Fibroblast of lung (primary cell): ENCODE data around the gene CCDC12. TPM values are rescaled to one million over a fixed set of nuclear protein-coding genes. Genes with fewer than 3 reads are reported as not detected.
A peak's percentile ranks its signal among the peaks of the same experiment; 100 is the strongest.

Experiments used
- DNase-seq, 2 donors: peaks; one replicate each; pipeline versions ENCODE4 v3.0.0 to v3.0.0-alpha.2; 2010; ENCODE audit warnings: low read depth in 2 of 2
- H2AFZ ChIP-seq: 2 replicates; pipeline ENCODE4 v1.5.1; 2012; ENCODE audit warnings: low read length, control low read depth, inconsistent platforms
- H3K27ac ChIP-seq: 2 replicates; pipeline ENCODE4 v1.5.1; 2011; ENCODE audit warnings: low read length, control low read depth; ENCODE audit not compliant: insufficient read depth
- H3K27me3 ChIP-seq: 2 replicates; pipeline ENCODE4 v1.5.1; 2011; ENCODE audit warnings: mild to moderate bottlenecking, low read length; ENCODE audit not compliant: control insufficient read depth, insufficient read depth
- H3K36me3 ChIP-seq: 2 replicates; pipeline ENCODE4 v1.5.1; 2011; ENCODE audit warnings: low read length; ENCODE audit not compliant: control insufficient read depth, insufficient read depth
- H3K4me1 ChIP-seq: 2 replicates; pipeline ENCODE4 v1.5.1; 2011; ENCODE audit warnings: low read length; ENCODE audit not compliant: control insufficient read depth, insufficient read depth; ENCODE audit errors: extremely low read depth
- H3K4me2 ChIP-seq: 2 replicates; pipeline ENCODE4 v1.5.1; 2011; ENCODE audit warnings: low read length, control low read depth; ENCODE audit not compliant: insufficient read depth; ENCODE audit errors: extremely low read depth
- H3K4me3 ChIP-seq, 4 experiments: fragments of 200-600 bp in 1 of 4; sonication (generic) in 1 of 4; replicated peaks in 1 of 4; 2 replicates each; pipeline ENCODE4 v1.5.1; 2011 to 2016; ENCODE audit warnings: low read length in 4 of 4, low read depth in 3 of 4, mild to moderate bottlenecking in 3 of 4, control low read depth in 2 of 4, inconsistent platforms in 1 of 4, mixed read lengths in 1 of 4; ENCODE audit not compliant: insufficient read depth in 1 of 4; ENCODE audit errors: control extremely low read depth in 1 of 4
- H3K79me2 ChIP-seq: 2 replicates; pipeline ENCODE4 v1.5.1; 2012; ENCODE audit warnings: mild to moderate bottlenecking, low read length, inconsistent platforms; ENCODE audit not compliant: control insufficient read depth, insufficient read depth
- H3K9ac ChIP-seq: 2 replicates; pipeline ENCODE4 v1.5.1; 2011; ENCODE audit warnings: mild to moderate bottlenecking, low read length, control low read depth; ENCODE audit not compliant: insufficient read depth
- H3K9me3 ChIP-seq: 2 replicates; pipeline ENCODE4 v1.5.1; 2012; ENCODE audit warnings: low read depth, low read length; ENCODE audit not compliant: control insufficient read depth, insufficient read depth
- H4K20me1 ChIP-seq: 2 replicates; pipeline ENCODE4 v1.5.1; 2011; ENCODE audit warnings: low read length; ENCODE audit not compliant: control insufficient read depth, insufficient read depth; ENCODE audit errors: extremely low read depth
- EZH2 ChIP-seq: IDR thresholded peaks from 2 replicates; pipeline ENCODE4 v1.5.1; 2012; ENCODE audit warnings: low read length, control low read depth, mild to moderate bottlenecking; ENCODE audit errors: missing control alignments
- polyA plus RNA-seq, 2 donors: library from polyadenylated mRNA; depleted of rRNA in 1 of 2; stranded (reverse) in 1 of 2; unstranded in 1 of 2; fragments of >200 nt; gene quantifications; 2 replicates each; pipeline ENCODE4 v1.2.1, GENCODE V29; 2011 to 2012; ENCODE audit warnings: missing spikeins in 1 of 2
- total RNA-seq: library from RNA; depleted of rRNA; stranded (reverse); fragments of >200 nt; gene quantifications from 2 replicates; pipeline ENCODE4 v1.2.1, GENCODE V29; 2014
- TF ChIP-seq, protein P1 (sequence below), 2 donors: IDR thresholded peaks in 1 of 2; conservative IDR thresholded peaks in 1 of 2; 1 replicate in 1 of 2; 2 replicates in 1 of 2; pipeline ENCODE4 v1.5.1; 2011 to 2012; ENCODE audit warnings: low read length in 2 of 2, control low read depth in 1 of 2, inconsistent platforms in 1 of 2, low read depth in 1 of 2, mild to moderate bottlenecking in 1 of 2

Gene CCDC12
- total and polyA plus RNA-seq, 2 donors (not counting 1 experiment from before 2014, with no cell fraction given): 28.0 to 29.2 TPM

DNA sequence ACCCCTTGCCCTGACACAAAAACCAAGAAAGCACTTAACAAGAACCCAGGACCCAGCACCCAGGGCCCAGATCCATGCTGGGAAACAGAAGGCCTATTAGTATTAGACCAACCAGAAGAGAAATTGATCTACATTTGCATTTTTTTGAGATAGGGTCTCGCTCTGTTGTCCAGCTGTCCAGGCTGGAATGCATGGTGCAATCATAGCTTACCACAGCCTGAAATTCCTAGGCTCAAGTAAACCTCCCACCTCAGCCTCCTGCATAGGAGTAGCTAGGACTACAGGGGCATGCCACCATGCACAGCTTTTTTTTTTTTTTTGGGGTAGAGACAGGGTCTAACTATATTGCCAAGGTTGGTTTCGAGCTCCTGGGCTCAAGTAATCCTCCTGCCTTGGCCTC, 26.4 kb downstream of the CCDC12 start:
- peaks cover 2% of the 10 kb centered on the region for H3K36me3 ChIP-seq
- DNase-seq: no peak
- H3K4me3 ChIP-seq: no peak overlapping the region
- H4K20me1 ChIP-seq: no peaks in the 10 kb centered on the region
- H3K79me2 ChIP-seq: peaks cover 85% of the 10 kb centered on the region
- TF ChIP-seq, protein P1, sequence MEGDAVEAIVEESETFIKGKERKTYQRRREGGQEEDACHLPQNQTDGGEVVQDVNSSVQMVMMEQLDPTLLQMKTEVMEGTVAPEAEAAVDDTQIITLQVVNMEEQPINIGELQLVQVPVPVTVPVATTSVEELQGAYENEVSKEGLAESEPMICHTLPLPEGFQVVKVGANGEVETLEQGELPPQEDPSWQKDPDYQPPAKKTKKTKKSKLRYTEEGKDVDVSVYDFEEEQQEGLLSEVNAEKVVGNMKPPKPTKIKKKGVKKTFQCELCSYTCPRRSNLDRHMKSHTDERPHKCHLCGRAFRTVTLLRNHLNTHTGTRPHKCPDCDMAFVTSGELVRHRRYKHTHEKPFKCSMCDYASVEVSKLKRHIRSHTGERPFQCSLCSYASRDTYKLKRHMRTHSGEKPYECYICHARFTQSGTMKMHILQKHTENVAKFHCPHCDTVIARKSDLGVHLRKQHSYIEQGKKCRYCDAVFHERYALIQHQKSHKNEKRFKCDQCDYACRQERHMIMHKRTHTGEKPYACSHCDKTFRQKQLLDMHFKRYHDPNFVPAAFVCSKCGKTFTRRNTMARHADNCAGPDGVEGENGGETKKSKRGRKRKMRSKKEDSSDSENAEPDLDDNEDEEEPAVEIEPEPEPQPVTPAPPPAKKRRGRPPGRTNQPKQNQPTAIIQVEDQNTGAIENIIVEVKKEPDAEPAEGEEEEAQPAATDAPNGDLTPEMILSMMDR (conservative IDR thresholded peaks at IDR 0.05 in 1 of 2, IDR thresholded peaks at IDR 0.05 in 1 of 2; ENCODE audit: low read depth in 1 of 2, low read length in 2 of 2): no peak
- TF ChIP-seq EZH2: no peak
- H3K27ac ChIP-seq: no peak overlapping the region
- H2AFZ ChIP-seq: no peak overlapping the region
- H3K9me3 ChIP-seq: no peaks in the 10 kb centered on the region
- H3K9ac ChIP-seq: no peak overlapping the region
- H3K4me1 ChIP-seq: peaks cover 2% of the 10 kb centered on the region
- no peak overlapping the region for H3K4me2 ChIP-seq
- no peaks in the 10 kb centered on the region for H3K27me3 ChIP-seq

- TF ChIP-seq, protein P1 (conservative IDR thresholded peaks at IDR 0.05 in 1 of 2, IDR thresholded peaks at IDR 0.05 in 1 of 2; ENCODE audit: low read depth in 1 of 2, low read length in 2 of 2): no peak
- TF ChIP-seq EZH2: no peak
- Histone ChIP-seq H3K9me3 (no peaks in the 10 kb centered on the region), H3K36me3 (peaks cover 2% of the 10 kb centered on the region), H3K27me3 (no peaks in the 10 kb centered on the region), H3K79me2 (peaks cover 85% of the 10 kb centered on the region), H3K4me1 (peaks cover 2% of the 10 kb centered on the region), H3K4me3 (no peak overlapping the region), H3K27ac (no peak overlapping the region), H2AFZ (no peak overlapping the region), H3K9ac (no peak overlapping the region), H3K4me2 (no peak overlapping the region), H4K20me1 (no peaks in the 10 kb centered on the region)
- DNase-seq: no peak
These were observed 27.5 kb downstream of the CCDC12 start for GRCh38 chr3:46948830-46949671.

GRCh38 chr3:46947981-46948791, 28.4 kb downstream of the CCDC12 start:
- TF ChIP-seq, protein P1 (conservative IDR thresholded peaks at IDR 0.05 in 1 of 2, IDR thresholded peaks at IDR 0.05 in 1 of 2; ENCODE audit: low read depth in 1 of 2, low read length in 2 of 2): no peak
- no peak for TF ChIP-seq EZH2
- H3K79me2 ChIP-seq: peaks cover 85% of the 10 kb centered on the region
- H4K20me1 ChIP-seq: no peaks in the 10 kb centered on the region
- peak; percentile 28 to 61 for DNase-seq
- H3K4me2 ChIP-seq: no peak overlapping the region
- H3K36me3 ChIP-seq: peaks cover 2% of the 10 kb centered on the region
- no peak overlapping the region for H3K4me3 ChIP-seq
- no peaks in the 10 kb centered on the region for H3K9me3 ChIP-seq
- no peak overlapping the region for H3K9ac ChIP-seq
- H3K4me1 ChIP-seq: peaks cover 2% of the 10 kb centered on the region
- H3K27ac ChIP-seq: no peak overlapping the region
- no peak overlapping the region for H2AFZ ChIP-seq
- H3K27me3 ChIP-seq: no peaks in the 10 kb centered on the region
